Activated T-cell treated with anti-CD3 and anti-CD28 coated beads for 1 hour (primary cell): ENCODE data around the gene GDPD5.

Experiments
- DNase-seq: peaks from one replicate; pipeline ENCODE4 v3.0.0-alpha.2; 2020; ENCODE audit warnings: low read depth

GDPD5 gene

GRCh38 chr11:75471176-75471973 lies 54.4 kb downstream of the GDPD5 start:
- DNase-seq, result no peak

DNA sequence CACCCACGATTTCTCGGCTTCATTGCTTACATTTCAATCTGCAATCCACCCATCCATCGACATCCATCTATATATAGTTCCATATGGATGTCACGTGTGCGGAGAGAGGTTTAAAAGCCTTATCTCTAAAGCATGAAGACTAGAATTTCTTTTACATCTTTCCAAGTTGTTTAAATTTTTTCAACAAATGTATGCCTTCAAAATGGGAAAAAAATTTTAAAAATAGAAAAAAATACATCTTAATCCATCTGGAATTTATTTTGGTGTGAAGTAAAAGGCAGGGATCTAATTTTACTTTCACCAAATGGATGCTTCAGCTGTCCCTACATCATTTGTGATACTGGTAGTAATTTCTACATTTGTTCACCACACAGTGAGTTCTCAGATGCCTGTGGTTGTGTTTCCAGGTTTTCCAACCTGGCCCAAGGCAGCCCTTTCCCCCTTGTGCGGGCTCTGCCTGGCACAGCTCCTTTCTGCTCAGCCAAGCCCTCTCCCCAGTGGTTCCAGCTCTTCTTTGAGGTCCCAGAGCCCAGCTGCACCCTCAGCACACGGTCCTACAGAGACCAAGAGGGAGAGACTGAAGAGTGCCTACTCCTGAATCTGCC lies 55.2 kb downstream of the GDPD5 start:
- DNase-seq, result no peak

GRCh38 chr11:75469785-75470405 lies 55.8 kb downstream of the GDPD5 start:
- DNase-seq, result no peak

- DNase-seq, result no peak
Observed at GRCh38 chr11:75468534-75469340, 57.0 kb downstream of the GDPD5 start.

GRCh38 chr11:75467881-75468280 lies 57.9 kb downstream of the GDPD5 start:
- DNase-seq, result no peak

DNA sequence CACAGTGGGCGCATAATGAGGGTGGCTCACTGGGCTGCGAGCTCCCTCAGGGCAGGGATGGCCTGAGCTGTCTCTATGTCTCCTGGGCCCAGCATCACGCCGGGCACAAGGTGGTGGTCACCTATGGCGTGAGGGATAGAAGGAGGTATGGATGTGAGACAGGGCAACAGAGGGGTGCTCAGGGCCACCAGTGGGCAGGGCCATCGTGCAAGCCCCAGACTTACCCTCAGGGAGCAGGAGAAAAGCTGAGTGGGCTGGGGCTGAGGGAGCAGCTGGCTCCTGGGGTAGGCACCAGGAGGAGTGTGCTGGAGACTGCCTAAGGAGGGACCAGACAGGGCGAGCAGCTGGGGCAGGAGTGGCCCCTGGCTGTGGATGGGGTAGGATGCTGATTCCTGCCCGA lies 58.4 kb downstream of the GDPD5 start:
- DNase-seq, result no peak

DNA sequence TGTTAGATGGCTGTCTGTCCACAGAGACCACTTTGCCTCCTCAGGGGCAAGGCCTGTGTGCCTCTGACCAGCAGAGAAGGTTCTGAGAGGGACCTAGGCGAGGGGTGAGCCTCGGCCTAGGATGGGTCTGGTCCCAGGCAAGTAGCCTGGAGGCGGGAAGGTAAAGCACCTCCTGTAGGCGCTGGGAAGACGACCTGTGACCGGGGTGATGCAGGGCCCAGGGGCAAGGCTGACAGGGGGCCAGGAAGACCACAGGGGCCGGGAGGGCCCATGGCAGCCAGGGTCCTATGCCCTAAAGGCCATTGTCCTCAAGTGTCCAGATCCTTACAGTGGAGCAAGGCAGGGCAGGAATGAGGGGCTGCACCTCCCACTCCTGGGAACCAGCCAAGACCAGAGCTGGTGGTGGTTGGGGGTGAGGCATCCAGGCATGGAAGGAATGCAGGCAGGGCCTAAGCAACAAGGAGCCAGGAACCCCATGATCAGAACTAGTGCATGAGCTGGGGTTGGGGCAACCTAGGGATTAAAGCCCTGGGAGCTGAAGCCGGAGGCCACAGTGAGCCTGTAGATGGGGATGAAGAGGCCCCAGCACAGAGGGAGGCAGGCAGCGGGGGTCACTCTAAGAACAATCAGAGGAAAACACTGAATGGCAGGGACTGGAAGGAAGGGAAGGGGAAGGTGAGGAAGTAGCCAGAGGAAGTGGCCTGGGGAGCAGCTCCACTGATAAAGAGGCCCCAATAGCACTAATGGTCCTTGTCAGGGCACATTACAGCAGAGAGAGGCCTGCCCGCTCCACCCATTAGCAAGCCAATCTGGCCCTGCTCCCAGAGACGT lies 59.8 kb downstream of the GDPD5 start:
- DNase-seq, result no peak

GRCh38 chr11:75463106-75463774 lies 62.5 kb downstream of the GDPD5 start:
- no peak for DNase-seq

GRCh38 chr11:75462117-75462653 lies 63.6 kb downstream of the GDPD5 start:
- DNase-seq, result no peak

- no peak for DNase-seq
Observed at GRCh38 chr11:75461151-75461550, 64.6 kb downstream of the GDPD5 start.

GRCh38 chr11:75456596-75457183 lies 69.1 kb downstream of the GDPD5 start:
- DNase-seq, result no peak

DNA sequence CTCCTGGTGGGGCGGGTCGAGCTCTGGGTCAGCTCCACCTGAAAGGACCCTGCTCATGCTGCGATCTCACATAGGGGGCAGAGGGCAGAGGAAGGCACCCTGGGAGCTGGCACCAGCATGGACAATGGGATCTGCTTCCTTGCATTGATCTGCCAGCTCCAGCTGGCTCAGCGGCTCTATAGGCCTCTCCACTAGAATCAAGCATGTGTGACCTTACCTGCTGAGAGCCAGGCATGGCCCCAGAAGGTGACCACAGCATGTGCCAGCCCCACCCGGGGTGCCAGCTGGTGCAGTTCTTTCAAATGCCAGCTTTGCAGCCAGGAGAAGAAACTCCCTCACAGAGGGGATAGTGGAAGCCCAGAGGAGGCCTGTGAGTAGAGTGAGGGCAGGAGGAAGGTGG lies 70.8 kb downstream of the GDPD5 start:
- DNase-seq, result no peak

- DNase-seq, result no peak
Observed at GRCh38 chr11:75453916-75454655, 71.7 kb downstream of the GDPD5 start.

DNA sequence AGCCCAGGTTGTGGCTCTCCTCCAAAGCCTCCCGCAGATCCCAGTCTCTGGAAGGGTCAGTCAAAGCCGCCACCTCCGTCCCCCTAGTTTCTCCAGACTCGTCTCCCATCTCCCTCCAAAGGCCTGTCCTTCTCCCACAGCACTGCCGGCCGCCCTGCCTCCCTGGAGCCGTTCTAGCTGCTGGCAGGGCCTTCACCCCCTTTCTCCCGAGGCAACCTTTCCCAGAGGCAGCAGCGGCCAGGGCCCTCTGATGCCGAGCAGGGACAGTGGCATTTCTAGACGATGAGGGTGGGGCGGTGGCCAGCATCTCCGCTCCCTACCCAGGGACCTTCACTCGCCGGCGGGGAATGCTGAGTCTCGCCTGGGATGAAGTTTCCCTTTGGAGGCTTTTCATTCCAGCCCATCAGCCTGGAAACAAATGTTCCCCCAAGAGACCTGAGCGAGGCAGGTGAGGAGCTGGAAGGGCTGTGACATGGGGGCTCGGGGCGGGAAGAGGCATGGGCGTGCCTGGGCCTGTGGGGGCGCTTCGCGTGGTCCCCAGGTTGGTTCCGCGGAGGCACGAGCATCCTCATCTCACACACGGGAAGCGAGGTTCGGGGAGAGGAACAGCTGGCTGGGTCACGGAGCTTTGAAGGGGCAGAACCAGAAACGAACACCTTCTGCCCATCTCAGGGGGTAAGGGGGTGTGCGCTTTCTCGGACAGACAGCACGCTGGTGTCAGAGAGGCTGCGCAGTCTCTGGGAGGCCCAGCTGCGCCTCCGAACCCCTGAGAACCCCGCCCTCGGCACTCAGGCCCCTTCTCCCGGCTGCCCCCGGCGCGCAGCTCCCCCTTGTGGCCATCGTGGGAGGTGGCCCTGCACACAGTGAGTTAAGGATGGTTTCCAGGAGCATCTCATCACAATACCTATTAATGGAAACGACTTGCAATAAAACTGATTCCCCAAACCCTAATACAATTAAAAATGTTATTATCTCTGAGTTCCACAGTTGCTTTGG lies 74.6 kb downstream of the GDPD5 start:
- DNase-seq, result no peak

DNA sequence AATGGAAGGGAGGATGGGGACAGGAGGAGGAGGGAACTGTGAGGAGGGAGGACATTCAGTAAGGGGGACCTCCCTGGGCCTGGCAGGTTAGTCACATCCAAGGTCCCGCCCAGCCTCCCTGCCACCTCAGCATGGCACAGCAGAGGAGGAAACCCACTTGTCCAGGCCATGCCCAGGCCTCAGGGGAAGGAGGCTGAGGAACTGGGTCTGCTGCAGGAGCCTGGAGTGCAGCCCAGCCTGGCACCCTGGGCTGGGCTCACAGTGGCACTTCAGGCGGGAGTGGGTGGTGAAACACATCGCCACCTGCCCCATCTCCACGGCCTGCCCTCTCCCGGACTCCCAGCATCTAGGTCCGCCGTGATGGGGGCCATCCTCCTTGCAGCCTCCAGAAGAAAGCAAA lies 75.5 kb downstream of the GDPD5 start:
- no peak for DNase-seq

DNA sequence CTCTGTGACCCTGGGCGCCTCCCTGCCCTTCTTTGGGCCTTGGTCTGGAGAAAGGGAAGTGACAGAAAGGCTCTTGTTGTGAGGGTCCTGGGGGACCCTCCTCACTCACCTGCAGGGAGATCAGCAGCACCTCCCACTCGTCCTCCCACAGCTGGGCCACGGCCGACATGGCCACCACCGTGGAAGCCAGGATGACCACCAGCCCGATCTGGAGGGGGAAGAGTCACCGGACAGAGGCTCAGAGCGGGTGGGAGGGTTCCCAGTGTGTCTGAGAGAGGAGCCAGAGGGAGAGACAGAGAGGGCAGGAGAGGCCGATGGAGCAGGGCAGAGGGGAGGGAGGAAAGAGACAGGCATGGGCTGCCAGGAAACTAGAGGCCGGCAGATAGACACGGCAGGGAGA lies 76.0 kb downstream of the GDPD5 start:
- no peak for DNase-seq

- no peak for DNase-seq
Observed at GRCh38 chr11:75449271-75449670, 76.5 kb downstream of the GDPD5 start.

DNA sequence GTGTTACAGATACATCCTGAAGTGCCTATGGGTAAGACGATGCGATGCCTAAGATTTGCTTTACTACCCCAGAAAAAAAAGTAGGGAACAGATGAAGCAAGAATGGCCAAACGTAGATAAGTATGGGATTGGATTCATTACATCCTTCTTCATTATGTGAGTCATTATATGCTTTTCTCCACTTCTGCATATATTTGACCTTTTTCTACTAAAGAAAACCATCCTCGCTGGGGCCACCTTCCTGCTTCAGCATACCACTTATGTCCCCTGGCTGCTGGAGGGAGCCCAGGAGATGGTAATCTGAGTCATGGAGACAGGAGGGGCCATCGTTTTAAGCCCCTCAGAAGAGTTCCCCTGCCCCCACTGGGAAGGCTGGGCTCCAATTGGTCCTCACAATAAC lies 78.3 kb downstream of the GDPD5 start:
- no peak for DNase-seq
